Testis (tissue), 2 donors: ENCODE measurements around the gene DGKZ.

Experiments
- POLR2A ChIP-seq: fragments of 450-650 bp; IDR thresholded peaks from one replicate; pipeline ENCODE4 v1.6.1; 2017; ENCODE audit warnings: antibody characterized with exemption, mild to moderate bottlenecking, moderate library complexity
- TF ChIP-seq, protein P1 (sequence below), 3 experiments: fragments of 450-650 bp in 2 of 3; fragments of 200-600 bp in 1 of 3; sonication (generic) in 1 of 3; IDR thresholded peaks; one replicate each; pipeline ENCODE4 v1.5.1; 2016 to 2019; ENCODE audit warnings: antibody characterized with exemption in 3 of 3, mild to moderate bottlenecking in 2 of 3, moderate library complexity in 1 of 3

- TF ChIP-seq, protein P1, sequence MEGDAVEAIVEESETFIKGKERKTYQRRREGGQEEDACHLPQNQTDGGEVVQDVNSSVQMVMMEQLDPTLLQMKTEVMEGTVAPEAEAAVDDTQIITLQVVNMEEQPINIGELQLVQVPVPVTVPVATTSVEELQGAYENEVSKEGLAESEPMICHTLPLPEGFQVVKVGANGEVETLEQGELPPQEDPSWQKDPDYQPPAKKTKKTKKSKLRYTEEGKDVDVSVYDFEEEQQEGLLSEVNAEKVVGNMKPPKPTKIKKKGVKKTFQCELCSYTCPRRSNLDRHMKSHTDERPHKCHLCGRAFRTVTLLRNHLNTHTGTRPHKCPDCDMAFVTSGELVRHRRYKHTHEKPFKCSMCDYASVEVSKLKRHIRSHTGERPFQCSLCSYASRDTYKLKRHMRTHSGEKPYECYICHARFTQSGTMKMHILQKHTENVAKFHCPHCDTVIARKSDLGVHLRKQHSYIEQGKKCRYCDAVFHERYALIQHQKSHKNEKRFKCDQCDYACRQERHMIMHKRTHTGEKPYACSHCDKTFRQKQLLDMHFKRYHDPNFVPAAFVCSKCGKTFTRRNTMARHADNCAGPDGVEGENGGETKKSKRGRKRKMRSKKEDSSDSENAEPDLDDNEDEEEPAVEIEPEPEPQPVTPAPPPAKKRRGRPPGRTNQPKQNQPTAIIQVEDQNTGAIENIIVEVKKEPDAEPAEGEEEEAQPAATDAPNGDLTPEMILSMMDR (IDR thresholded peaks at IDR 0.05): no peak
- no peak for TF ChIP-seq POLR2A
Measured at GRCh38 chr11:46392421-46393230, 45.4 kb downstream of the DGKZ start.
